ENCODE measurements around the gene ZRANB3. TPM values are rescaled to one million over a fixed set of nuclear protein-coding genes. Genes with fewer than 3 reads are reported as not detected.
"Not testable (repeated sequence)": the region's sequence is repeated elsewhere in the genome, so short reads cannot be mapped to it uniquely, and the experiment has no call there.

The ZRANB3 gene
- total and polyA plus RNA-seq, 7 experiments from 2014 or later, result 4.7 to 7.4 (median 5.6) TPM

GRCh38 chr2:135093193-135093592 is 437.8 kb downstream of the ZRANB3 start:
- intact Hi-C loops (cut with micrococcal nuclease), result no loop called here
- H3K4me3 ChIP-seq (ENCODE audit: low read length), result no peak overlapping the region
- H3K27ac Mint-ChIP-seq, result peak overlapping the region in 1 of 9 donors; percentile 10
- peaks cover 0 to 7% (median 0%) of the 10 kb centered on the region in 11 donors for H3K9me3 Mint-ChIP-seq
- H3K36me3 ChIP-seq (ENCODE audit: control insufficient read depth in 2 of 3, insufficient read depth in 3 of 3, low read length in 3 of 3), result peaks cover 0 to 44% (median 0%) of the 10 kb centered on the region in 3 experiments
- POLR2A ChIA-PET, result no interaction called here
- H3K36me3 Mint-ChIP-seq, result peaks cover 19 to 62% (median 46%) of the 10 kb centered on the region in 5 donors
- H3K27me3 Mint-ChIP-seq, result no peaks in the 10 kb centered on the region
- ATAC-seq, result no peak
- H3K4me1 ChIP-seq (ENCODE audit: control insufficient read depth in 2 of 2, insufficient read depth in 2 of 2, low read length in 2 of 2), result no peaks in the 10 kb centered on the region
- CTCF ChIA-PET, result no interaction called here
- DNase-seq, result no peak
- no peak overlapping the region for H3K27ac ChIP-seq (ENCODE audit: low read depth, low read length)
- no peaks in the 10 kb centered on the region for H3K27me3 ChIP-seq (ENCODE audit: control insufficient read depth in 2 of 2, insufficient read depth in 2 of 2, low read length in 2 of 2)
- H3K9me3 ChIP-seq (ENCODE audit: control insufficient read depth in 2 of 3, low read length in 3 of 3), result no peaks in the 10 kb centered on the region
- peaks cover 4 to 25% (median 11%) of the 10 kb centered on the region in 7 donors for H3K4me1 Mint-ChIP-seq
- no peak overlapping the region for H3K4me3 Mint-ChIP-seq

- Mint-ChIP-seq H3K9me3 (peaks cover 0 to 13% (median 0%) of the 10 kb centered on the region in 11 donors), H3K27me3 (no peaks in the 10 kb centered on the region), H3K4me1 (peaks cover 2 to 29% (median 14%) of the 10 kb centered on the region in 7 donors), H3K4me3 (no peak overlapping the region), H3K27ac (peak overlapping the region in 4 of 9 donors; percentile 4 to 20 (median 14)), H3K36me3 (peaks cover 19 to 70% (median 55%) of the 10 kb centered on the region in 5 donors)
- no peaks in the 10 kb centered on the region for H3K27me3 ChIP-seq (ENCODE audit: control insufficient read depth in 2 of 2, insufficient read depth in 2 of 2, low read length in 2 of 2)
- no peak overlapping the region for H3K27ac ChIP-seq (ENCODE audit: low read depth, low read length)
- H3K9me3 ChIP-seq (ENCODE audit: control insufficient read depth in 2 of 3, low read length in 3 of 3), result no peaks in the 10 kb centered on the region
- CTCF ChIA-PET, result no interaction called here
- no peaks in the 10 kb centered on the region for H3K4me1 ChIP-seq (ENCODE audit: control insufficient read depth in 2 of 2, insufficient read depth in 2 of 2, low read length in 2 of 2)
- no peak overlapping the region for H3K4me3 ChIP-seq (ENCODE audit: low read length)
- peaks cover 0 to 44% (median 0%) of the 10 kb centered on the region in 3 experiments for H3K36me3 ChIP-seq (ENCODE audit: control insufficient read depth in 2 of 3, insufficient read depth in 3 of 3, low read length in 3 of 3)
- no peak for DNase-seq
- POLR2A ChIA-PET, result no interaction called here
- ATAC-seq, result no peak
- intact Hi-C loops (cut with micrococcal nuclease), result no loop called here
These were observed 439.3 kb downstream of the ZRANB3 start for GRCh38 chr2:135091681-135092080.

GRCh38 chr2:135089597-135089996 is 441.4 kb downstream of the ZRANB3 start:
- peak overlapping the region in 1 of 10 donors; percentile 18 for H3K4me3 Mint-ChIP-seq
- CTCF ChIA-PET; H3K27me3 ChIP-seq (ENCODE audit: control insufficient read depth in 2 of 2, insufficient read depth in 2 of 2, low read length in 2 of 2); H3K27me3 Mint-ChIP-seq; H3K4me3 ChIP-seq (ENCODE audit: low read length); H3K4me1 ChIP-seq (ENCODE audit: control insufficient read depth in 2 of 2, insufficient read depth in 2 of 2, low read length in 2 of 2); ATAC-seq; H3K9me3 ChIP-seq (ENCODE audit: control insufficient read depth in 2 of 3, low read length in 3 of 3); DNase-seq; H3K27ac ChIP-seq (ENCODE audit: low read depth, low read length); POLR2A ChIA-PET: not testable (repeated sequence)
- peaks cover 0 to 15% (median 0%) of the 10 kb centered on the region in 11 donors for H3K9me3 Mint-ChIP-seq
- H3K4me1 Mint-ChIP-seq, result peaks cover 3 to 43% (median 28%) of the 10 kb centered on the region in 7 donors
- peaks cover 0 to 30% (median 0%) of the 10 kb centered on the region in 3 experiments for H3K36me3 ChIP-seq (ENCODE audit: control insufficient read depth in 2 of 3, insufficient read depth in 3 of 3, low read length in 3 of 3)
- H3K27ac Mint-ChIP-seq, result peak overlapping the region in 1 of 9 donors; percentile 29
- peaks cover 13 to 64% (median 61%) of the 10 kb centered on the region in 5 donors for H3K36me3 Mint-ChIP-seq
- intact Hi-C loops (cut with micrococcal nuclease), result loop anchor here in 1 of 2 donors (5.0 kb wide), 1 partner anchor 37 kb away; the partner anchor contains the start of gene RAB3GAP1

Other genes with a start within 250 kb of the ZRANB3 start
- gene R3HDM1, start 266 bp upstream of the ZRANB3 start, total RNA-seq, result 10 to 100 TPM; 35.0 to 58.2 (median 47.0) TPM
- gene R3HDM1, start 266 bp upstream of the ZRANB3 start, polyA plus RNA-seq, result 10 to 100 TPM; 21.0 to 25.8 TPM
- gene UBXN4, start 210.6 kb upstream of the ZRANB3 start, total RNA-seq, result 100 to 1,000 TPM; 115 to 158 (median 145) TPM
- 100 to 1,000 TPM in 1 of 2 donors, 10 to 100 TPM in 1; 83.7 to 103 TPM for gene UBXN4, start 210.6 kb upstream of the ZRANB3 start, polyA plus RNA-seq

Measured in naive thymus-derived CD4-positive, alpha-beta T cell (primary cell).